ENCODE data around the gene FAM153A. TPM values are rescaled to one million over a fixed set of nuclear protein-coding genes. Genes with fewer than 3 reads are reported as not detected.
"Not testable (repeated sequence)": the region's sequence is repeated elsewhere in the genome, so short reads cannot be mapped to it uniquely, and the experiment has no call there.

The FAM153A gene
- polyA plus RNA-seq, 1 donor = 0.30 TPM

DNA sequence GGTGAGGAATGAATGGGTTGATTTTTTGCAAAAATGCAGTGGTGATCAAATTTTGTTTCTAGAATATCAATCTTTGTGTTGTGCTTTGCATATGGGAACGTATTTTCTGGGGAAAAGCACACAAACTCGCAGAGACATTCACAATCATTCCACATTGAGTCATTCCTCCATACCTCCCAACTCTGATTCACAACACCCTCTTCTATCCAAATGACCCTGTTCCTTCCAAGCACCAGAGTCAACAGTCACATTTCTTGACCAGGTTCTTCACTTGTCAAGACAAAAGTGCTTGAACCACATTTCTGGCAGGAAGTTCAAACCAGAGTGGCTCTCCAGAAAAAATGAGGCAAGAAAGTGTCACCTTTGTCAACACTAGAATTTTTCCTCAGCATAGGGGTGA, 35.3 kb downstream of the FAM153A start:
- DNase-seq (ENCODE audit: low read depth) = not testable (repeated sequence)

DNA sequence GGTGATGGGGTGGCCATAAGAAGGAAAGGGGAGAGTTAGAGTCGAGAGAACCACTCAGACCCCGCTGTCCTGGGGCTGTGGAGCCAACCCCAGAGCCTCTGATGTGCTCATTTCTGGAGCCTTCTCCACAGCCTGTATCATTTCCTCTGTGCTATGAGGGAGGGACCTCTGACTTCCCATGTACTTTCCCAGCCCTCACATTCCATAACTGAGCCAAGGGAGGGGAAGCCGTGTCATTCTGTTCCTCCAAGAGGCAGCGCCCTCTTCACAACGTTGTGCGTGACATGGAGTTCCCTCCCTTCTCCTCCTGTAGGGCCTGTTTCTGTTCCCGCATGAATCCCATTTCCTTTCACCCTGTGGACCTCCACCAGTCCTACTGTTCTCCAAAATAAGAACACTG, 57.8 kb downstream of the FAM153A start:
- DNase-seq (ENCODE audit: low read depth) = not testable (repeated sequence)

DNA sequence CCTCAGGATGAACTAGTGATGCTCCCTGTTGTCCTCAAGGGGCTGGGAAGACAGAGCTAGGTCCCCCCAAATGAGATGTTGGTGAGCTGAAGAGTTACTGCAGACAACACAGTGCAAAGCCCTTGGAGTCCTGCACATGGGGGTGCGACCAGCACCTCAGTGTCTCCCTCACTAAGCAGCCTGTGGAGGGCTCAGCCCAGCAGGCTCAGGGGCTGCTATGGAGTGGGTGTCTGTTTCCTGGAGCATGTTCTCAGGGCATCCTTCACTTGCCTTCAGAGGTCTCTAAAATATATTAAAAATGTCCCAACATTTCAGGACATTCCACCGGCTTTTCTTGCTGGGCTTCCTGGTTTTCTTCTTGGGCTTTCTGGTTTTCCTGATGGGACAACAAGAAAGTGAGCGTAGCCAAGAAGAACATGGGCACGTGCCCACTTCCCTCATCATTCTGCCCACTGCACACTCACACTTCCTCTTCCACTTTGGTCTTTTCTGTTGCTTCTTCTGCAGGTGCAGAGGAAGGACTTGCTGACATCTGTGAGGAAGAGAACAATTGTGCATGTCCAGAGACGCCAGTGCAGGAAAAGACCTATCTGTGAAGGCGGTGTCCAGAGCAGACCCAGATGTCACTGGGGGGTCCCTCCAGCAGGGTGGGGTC, 58.7 kb downstream of the FAM153A start:
- DNase-seq (ENCODE audit: low read depth) = not testable (repeated sequence)

DNA sequence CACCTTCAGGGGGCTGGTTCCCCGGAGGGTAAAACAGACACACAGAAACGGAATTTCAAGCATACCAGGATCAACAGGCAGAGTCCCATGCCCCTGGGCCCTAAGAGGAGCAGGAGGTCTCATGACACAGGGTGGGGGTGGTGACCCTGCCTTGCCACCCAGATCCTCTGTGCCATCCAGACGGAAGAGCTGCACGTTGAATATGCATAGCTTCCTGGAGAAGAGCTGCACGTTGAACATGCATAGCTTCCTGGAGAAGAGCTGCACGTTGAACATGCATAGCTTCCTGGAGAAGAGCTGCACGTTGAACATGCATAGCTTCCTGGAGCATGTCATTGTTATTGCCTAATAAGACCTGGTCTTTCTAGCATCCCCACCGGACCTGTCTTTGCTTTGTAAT, 59.9 kb downstream of the FAM153A start:
- not testable (repeated sequence) for DNase-seq (ENCODE audit: low read depth)

DNA sequence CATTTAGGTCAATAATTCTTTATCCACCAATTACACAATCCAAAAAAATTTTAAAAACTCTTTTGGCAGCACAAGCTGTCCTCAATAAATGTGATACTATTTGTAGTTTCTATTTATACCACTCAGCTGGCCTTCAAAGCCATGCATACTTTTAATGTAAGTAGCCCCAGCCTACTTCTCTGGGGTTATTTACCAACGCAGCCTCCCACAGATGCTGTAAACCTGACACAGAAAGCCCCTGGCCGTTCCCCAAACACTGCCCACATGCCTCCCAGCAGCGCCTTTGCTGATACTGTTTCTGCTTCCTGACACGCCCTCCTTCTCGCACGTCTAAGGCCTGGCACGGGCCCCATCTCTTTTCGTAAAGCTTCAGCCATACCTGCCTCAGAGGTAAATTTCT, 62.7 kb downstream of the FAM153A start:
- not testable (repeated sequence) for DNase-seq (ENCODE audit: low read depth)

DNA sequence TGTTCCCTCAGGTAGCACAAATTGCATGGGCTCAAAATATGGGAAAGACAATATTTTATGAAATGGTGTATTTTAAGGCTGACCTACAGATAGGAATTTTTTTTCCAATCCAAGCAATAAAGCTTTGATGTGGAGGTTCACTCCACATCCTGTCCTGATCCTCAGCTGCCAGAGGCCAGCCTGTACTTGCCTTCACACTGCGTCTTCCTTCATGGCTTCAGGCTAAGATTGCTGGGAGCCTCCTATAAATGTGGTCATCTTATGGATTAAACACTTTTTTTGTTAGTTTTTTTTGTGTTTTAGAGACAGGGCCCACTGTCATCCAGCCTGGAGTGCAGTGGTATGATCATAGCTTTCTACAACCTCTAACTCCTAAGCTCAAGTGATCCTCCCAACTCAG, 67.3 kb downstream of the FAM153A start:
- not testable (repeated sequence) for DNase-seq (ENCODE audit: low read depth)

DNA sequence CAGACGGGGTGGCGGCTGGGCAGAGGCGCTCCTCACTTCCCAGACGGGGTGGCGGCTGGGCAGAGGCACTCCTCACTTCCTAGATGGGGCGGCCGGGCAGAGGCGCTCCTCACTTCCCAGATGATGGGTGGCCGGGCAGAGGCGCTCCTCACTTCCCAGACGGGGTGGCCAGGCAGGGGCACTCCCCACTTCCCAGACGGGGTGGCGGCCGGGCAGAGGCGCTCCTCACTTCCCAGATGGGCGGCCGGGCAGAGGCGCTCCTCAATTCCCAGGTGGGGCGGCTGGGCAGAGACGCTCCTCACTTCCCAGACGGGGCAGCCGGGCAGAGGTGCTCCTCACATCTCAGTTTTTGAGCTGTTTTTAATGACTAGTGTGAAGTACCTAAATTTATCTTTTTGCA, 86.6 kb downstream of the FAM153A start:
- DNase-seq (ENCODE audit: low read depth) = not testable (repeated sequence)

DNA sequence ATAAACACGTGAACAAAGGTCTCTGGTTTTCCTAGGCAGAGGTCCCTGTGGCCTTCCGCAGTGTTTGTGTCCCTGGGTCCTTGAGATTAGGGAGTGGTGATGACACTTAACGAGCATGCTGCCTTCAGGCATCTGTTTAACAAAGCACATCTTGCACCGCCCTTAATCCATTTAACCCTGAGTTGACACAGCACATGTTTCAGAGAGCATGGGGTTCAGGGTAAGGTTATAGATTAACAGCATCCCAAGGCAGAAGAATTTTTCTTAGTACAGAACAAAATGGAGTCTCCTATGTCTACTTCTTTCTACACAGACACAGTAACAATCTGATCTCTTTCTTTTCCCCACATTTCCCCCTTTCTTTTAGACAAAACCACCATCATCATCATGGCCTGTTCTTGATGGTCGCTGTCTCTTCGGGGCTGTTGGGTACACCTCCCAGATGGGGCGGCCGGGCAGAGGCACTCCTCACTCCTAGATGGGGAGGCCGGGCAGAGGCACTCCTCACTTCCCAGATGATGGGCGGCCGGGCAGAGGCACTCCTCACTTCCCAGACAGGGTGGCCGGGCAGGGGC, 87.3 kb downstream of the FAM153A start:
- DNase-seq (ENCODE audit: low read depth) = not testable (repeated sequence)

DNA sequence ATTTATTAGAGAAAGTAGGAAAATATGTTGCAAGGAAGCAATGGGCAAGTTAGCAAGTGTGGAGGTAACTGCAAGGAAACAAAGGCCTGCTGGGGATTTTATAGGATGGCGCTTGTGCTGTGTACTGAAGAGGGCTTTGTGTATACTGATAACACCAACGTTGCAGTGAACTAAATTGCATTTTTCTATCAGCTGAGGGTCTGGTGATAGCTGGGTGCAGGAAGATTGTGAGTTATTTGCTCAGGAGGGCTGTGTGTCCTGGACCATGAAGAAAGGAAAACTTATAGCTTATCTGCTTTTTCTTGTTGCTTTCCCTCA, 88.2 kb downstream of the FAM153A start:
- DNase-seq (ENCODE audit: low read depth) = not testable (repeated sequence)

DNA sequence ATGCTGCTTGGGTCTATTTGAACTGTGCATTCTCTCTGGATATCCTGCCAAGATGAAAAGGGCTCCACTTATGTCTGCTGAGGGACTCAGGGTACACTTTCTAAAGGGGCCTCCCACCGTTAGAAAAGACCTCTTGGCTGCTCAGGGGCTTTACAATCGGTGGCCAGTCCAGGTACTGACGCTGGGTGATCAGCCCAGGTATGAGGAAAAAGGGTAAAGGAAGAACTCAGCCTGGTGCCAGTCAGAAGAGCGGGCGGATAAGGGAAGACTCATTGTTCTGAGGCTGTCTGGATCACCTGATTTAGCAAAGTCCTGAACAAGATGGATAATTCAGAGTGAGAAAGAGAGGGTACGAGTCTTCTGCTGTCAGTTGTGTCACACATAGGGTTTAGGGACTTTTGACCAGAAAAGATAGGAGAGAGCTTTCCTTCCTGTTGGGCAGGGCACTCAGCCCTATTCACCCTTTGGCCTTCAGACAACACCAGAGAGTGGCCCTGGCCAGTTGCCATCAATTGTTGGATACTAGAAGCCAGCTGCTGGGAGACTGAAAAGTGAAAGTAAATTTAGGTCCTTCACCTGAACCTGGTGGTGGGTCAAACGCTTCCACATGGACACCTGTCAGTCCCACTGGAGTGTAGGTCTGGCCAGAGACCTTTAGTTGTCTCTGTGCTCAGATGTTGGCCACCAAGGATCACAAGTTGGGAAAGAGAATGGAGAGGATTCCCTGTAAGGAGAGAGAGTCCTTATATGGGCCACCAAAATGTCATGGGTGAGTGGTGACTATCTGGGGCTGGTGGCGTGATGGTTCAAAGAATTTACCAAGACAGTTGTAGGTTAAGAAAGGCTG, 88.8 kb downstream of the FAM153A start:
- not testable (repeated sequence) for DNase-seq (ENCODE audit: low read depth)

DNA sequence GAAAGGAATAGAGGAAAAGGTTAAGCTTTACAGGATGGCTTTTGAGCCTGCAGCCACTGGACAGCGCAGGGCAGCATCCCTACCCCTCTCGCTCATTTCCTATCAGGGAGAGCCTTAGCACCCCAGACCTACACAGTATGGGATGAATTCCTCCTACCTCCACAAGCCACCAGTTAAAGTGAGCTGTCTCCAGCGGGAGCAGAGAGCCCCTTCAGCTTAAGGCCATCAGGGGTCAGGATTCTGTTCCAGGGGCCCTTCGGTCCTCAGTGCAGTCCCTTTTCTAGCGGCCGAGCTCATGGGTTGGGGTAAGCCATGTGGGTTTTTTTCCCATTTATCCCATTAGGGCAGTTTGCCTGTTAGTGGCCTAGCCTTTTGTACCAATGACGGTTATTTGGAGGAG, 89.7 kb downstream of the FAM153A start:
- not testable (repeated sequence) for DNase-seq (ENCODE audit: low read depth)

DNA sequence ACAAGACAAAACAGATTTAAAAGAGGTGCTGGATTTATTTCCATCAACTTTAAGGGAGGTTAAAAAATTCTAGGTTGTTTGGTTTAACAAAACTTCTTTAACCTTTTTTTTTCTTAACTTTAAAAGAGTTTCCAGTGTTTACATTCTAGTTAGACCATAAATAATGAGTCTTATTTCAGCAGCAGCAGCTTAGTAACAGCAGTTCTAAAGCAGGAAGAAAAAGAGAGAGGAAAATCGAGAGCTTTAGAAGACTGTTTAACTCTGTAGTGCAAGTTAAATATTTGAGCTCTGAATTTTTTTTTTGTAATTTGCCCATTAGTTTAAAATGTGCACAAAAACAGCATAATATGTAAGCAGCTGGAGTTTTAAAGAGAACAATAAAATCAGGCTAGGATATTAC, 90.2 kb downstream of the FAM153A start:
- DNase-seq (ENCODE audit: low read depth) = not testable (repeated sequence)

DNA sequence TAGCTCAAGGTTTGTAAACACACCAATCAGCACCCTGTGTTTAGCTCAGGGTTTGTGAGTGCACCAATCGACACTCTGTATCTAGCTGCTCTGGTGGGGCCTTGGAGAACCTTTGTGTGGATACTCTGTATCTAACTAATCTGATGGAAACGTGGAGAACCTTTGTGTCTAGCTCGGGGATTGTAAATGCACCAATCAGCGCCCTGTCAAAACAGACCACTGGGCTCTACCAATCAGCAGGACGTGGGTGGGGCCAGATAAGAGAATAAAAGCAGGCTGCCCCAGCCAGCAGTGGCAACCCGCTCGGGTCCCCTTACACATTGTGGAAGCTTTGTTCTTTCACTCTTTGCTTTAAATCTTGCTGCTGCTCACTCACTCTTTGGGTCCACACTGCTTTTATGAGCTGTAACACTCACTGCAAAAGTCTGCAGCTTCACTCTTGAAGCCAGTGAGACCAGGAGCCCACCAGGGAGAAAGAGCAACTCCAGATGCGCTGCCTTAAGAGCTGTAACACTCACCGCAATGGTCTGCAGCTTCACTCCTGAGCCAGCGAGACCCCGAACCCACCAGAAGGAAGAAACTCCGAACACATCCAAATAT, 93.6 kb downstream of the FAM153A start:
- not testable (repeated sequence) for DNase-seq (ENCODE audit: low read depth)

DNA sequence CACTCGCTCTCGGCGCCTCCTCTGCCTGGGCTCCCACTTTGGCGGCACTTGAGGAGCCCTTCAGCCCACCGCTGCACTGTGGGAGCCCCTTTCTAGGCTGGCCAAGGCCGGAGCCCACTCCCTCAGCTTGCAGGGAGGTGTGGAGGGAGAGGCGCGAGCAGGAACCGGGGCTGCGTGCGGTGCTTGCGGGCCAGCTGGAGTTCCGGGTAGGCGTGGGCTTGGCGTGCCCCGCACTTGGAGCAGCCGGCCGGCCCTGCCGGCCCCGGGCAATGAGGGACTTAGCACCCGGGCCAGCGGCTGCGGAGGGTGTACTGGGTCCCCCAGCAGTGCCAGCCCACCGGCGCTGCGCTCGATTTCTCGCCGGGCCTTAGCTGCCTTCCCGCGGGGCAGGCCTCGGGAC, 94.6 kb downstream of the FAM153A start:
- not testable (repeated sequence) for DNase-seq (ENCODE audit: low read depth)

DNA sequence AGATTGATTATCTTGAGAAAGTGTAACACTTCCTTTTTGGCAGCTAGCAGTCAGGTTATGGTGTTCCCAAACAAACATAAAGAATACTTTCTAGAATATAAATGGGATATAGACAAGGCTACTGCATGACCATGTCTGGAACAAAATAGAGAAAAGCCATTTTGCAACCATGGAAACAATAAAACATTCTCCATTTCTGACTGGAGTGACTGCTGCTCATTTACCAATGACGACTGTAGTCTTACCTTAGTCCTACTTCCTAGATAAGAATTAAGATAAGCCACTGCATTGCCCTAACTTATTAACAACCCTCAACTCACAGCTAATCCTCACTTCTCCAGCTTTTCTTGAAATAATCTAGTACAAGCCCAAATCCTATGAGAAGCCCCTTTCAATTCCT, 100.8 kb downstream of the FAM153A start:
- DNase-seq (ENCODE audit: low read depth) = not testable (repeated sequence)

Other genes with a start within 250 kb of the FAM153A start
- gene FAM193B, start 228.3 kb downstream of the FAM153A start, polyA plus RNA-seq (ENCODE audit: insufficient read length) = 49.7 TPM
- gene TMED9, start 190.7 kb downstream of the FAM153A start, polyA plus RNA-seq (ENCODE audit: insufficient read length) = 111 TPM
- gene B4GALT7, start 182.8 kb downstream of the FAM153A start, polyA plus RNA-seq (ENCODE audit: insufficient read length) = 17.8 TPM
- not detected for gene PROP1, start 213.3 kb upstream of the FAM153A start, polyA plus RNA-seq (ENCODE audit: insufficient read length)

Data from forelimb muscle (tissue), 1 donor.